LNCaP clone FGC (cell line): ENCODE measurements around the gene ARHGAP31.

Experiments
- DNase-seq: peaks from one replicate; pipeline ENCODE4 v3.0.0-alpha.2; 2011; ENCODE audit warnings: low read depth
- H3K4me3 ChIP-seq: 2 replicates; pipeline ENCODE4 v1.5.1; 2011; ENCODE audit warnings: mild to moderate bottlenecking, low read depth, low read length, control low read depth
- TF ChIP-seq, protein P1 (sequence below): IDR thresholded peaks from 2 replicates; pipeline ENCODE4 v1.5.1; 2012; ENCODE audit warnings: mild to moderate bottlenecking; ENCODE audit not compliant: control insufficient read depth, insufficient read depth; ENCODE audit errors: extremely low read depth

Gene ARHGAP31

DNA sequence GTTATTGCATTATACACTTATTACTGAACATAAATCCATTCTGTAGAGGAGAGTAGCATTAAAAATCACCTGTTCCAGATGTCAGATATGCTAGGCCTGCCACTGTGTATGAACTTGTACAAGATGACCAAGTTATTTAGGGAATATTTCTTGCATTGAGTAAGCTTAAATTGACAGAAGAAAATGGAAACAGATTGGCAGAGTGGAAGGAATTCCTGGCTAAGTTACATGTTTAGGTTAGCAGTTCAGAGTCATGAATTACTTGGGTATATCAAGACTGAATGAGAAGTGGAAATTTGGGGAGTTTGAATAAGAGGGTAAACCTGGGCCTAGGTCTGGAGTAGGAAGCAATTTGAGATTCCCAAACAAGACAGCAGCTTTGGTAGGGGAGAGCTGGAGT is 44.6 kb downstream of the ARHGAP31 start:
- TF ChIP-seq, protein P1, sequence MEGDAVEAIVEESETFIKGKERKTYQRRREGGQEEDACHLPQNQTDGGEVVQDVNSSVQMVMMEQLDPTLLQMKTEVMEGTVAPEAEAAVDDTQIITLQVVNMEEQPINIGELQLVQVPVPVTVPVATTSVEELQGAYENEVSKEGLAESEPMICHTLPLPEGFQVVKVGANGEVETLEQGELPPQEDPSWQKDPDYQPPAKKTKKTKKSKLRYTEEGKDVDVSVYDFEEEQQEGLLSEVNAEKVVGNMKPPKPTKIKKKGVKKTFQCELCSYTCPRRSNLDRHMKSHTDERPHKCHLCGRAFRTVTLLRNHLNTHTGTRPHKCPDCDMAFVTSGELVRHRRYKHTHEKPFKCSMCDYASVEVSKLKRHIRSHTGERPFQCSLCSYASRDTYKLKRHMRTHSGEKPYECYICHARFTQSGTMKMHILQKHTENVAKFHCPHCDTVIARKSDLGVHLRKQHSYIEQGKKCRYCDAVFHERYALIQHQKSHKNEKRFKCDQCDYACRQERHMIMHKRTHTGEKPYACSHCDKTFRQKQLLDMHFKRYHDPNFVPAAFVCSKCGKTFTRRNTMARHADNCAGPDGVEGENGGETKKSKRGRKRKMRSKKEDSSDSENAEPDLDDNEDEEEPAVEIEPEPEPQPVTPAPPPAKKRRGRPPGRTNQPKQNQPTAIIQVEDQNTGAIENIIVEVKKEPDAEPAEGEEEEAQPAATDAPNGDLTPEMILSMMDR = no peak
- no peak overlapping the region for H3K4me3 ChIP-seq
- DNase-seq = no peak

DNA sequence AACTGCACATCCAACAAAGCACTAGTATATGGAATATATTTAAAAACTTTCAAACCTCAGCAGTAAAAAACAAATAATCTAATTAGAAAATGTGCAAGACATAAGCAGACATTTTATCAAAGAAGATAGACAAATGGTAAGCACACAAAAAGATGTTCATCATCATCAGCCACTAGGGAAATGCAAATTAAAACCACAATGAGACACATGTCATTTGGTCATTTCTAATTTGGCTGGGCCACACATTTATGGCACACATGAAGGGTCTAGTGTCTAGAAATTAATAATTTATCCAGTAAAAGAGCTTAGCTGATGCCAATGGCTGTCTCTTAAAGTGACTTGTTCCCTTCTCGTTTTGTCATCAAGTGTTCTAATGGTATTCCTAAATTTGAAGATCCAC is 45.8 kb downstream of the ARHGAP31 start:
- TF ChIP-seq, protein P1 = no peak
- DNase-seq = no peak
- no peak overlapping the region for H3K4me3 ChIP-seq

DNA sequence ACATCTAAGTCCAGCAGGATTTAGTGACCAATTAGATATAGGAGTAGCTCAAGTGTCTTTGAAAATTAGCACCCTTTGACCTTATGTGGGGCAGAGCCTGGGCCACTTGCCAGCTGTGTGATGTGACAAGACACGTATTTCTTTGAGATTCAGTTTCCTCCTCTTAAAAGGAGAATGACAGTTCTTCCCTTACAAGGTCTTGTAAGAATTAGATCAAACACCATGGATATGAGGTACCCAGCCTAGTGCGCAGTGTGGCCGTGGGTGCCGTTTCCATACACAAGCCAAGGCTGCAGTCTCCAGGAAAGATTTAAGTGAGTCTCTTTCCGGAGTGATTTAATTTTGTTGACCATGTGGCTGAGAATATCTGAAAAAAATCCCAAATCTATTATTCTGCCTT is 46.3 kb downstream of the ARHGAP31 start:
- H3K4me3 ChIP-seq = no peak overlapping the region
- TF ChIP-seq, protein P1 = no peak
- no peak for DNase-seq

DNA sequence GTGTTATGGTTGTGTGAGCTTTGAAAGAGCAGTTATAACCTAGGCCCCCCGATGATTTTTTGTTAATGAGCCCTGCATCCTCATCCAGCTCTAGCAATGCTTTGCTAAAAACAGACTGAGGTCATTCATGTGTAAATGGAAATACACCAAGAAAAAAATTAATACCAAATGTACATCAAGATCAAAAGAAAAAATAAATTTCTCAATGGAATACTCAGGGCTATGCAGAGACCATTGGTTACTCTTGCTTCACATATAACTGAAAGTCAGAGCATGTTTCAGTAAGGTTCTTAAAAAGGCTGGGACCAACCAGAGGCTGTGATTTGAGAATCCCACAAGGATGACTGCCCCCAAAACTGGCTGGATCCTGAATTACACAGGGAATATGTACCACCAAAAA is 48.0 kb downstream of the ARHGAP31 start:
- no peak for DNase-seq
- TF ChIP-seq, protein P1 = no peak
- H3K4me3 ChIP-seq = no peak overlapping the region

DNA sequence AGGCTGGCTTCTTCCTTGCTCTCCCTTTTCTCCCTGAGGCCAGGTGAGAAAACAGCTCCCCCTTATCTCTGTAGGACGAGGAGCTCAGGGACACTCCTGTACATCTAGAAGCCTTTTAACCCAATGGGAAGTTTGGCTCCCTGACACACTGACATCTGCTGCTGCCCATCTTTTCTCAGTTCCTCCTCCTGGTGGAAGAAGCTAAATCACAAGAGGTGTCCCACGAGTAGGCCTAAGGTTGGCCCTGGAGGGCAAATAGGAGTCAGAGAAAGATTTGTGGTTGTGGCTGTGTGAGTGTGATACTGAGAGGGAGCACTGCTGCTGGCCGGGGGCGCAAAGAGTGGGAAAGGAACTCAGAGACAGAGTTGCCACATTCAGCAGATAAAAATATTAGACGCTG is 49.5 kb downstream of the ARHGAP31 start:
- TF ChIP-seq, protein P1 = no peak
- DNase-seq = no peak
- no peak overlapping the region for H3K4me3 ChIP-seq

DNA sequence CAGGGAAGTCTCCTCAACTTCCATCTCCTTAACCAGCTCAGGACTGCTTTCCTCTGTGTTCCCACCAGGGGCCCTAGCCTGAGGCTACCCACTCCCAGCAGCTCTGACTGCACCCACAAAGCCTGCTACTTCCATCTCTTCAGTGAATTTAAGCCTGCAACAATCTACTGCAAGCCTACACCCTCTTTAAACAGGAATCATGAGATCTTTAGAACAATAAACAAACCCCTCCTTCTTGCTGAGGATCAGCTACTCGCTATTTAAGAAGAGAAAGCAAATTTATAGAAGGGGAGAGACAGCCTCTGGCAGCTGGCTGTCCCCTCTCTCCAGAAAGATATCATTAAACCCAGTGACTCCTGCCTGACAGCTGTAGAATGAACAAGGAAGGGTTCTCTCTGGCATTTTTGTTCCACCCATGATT is 51.9 kb downstream of the ARHGAP31 start:
- TF ChIP-seq, protein P1 = no peak
- DNase-seq = no peak
- H3K4me3 ChIP-seq = no peak overlapping the region

DNA sequence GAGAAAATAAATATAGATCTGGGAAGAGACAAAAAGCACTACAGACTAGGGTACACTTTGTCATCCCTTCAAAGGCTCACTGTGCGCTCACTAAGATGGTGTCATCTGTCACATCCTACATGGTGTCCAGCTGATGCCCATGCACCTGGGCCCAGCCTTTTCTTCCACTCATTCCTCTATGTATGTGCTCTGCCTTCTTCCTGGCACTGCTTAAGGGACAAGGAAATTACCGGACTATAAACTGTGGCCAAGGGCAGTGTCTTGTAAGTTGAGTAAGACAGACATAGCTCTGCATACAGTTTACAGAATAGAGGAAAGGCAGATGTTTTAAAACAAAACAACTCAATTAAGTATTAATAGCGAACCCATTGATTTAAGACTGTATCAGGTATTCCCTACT is 52.9 kb downstream of the ARHGAP31 start:
- DNase-seq = no peak
- no peak overlapping the region for H3K4me3 ChIP-seq
- TF ChIP-seq, protein P1 = no peak
